ENCODE results near the gene RNASE1.

DNA sequence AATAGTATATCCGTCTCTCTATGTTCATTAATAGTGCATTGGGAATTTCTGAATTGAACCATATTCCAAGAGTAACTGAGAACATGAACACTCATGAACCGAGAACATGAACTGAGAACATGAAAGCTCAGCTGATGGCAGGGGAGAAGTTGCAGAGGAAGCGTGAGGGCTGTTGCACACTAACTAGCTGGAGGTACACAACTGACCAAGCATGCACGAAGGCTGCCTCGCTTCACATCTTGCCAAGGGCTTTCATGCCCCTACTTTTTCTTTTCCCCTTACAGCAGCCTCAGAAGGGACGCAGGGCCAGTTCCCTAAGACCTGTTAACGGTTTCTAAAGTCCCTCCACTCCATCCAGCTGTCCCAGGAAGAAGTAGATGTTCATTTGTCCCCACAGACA is 4.3 kb downstream of the RNASE1 start:
- TF ChIP-seq, protein P1, sequence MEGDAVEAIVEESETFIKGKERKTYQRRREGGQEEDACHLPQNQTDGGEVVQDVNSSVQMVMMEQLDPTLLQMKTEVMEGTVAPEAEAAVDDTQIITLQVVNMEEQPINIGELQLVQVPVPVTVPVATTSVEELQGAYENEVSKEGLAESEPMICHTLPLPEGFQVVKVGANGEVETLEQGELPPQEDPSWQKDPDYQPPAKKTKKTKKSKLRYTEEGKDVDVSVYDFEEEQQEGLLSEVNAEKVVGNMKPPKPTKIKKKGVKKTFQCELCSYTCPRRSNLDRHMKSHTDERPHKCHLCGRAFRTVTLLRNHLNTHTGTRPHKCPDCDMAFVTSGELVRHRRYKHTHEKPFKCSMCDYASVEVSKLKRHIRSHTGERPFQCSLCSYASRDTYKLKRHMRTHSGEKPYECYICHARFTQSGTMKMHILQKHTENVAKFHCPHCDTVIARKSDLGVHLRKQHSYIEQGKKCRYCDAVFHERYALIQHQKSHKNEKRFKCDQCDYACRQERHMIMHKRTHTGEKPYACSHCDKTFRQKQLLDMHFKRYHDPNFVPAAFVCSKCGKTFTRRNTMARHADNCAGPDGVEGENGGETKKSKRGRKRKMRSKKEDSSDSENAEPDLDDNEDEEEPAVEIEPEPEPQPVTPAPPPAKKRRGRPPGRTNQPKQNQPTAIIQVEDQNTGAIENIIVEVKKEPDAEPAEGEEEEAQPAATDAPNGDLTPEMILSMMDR (conservative IDR thresholded peaks at IDR 0.05; ENCODE audit: low read length): no peak
- no peak for TF ChIP-seq EZH2phosphoT487 (IDR thresholded peaks at IDR 0.05; ENCODE audit: borderline replicate concordance)
